GM21737 (cell line): ENCODE data around the gene CUL5.
"Not testable (repeated sequence)": the region's sequence is repeated elsewhere in the genome, so short reads cannot be mapped to it uniquely, and the experiment has no call there.

Experiments used
- ATAC-seq: cut with Tn5 transposase; IDR thresholded peaks from one replicate; pipeline ENCODE4 v1.9.1; 2021; ENCODE audit warnings: mild to moderate bottlenecking, moderate library complexity; ENCODE audit not compliant: unreplicated experiment

Gene CUL5

DNA sequence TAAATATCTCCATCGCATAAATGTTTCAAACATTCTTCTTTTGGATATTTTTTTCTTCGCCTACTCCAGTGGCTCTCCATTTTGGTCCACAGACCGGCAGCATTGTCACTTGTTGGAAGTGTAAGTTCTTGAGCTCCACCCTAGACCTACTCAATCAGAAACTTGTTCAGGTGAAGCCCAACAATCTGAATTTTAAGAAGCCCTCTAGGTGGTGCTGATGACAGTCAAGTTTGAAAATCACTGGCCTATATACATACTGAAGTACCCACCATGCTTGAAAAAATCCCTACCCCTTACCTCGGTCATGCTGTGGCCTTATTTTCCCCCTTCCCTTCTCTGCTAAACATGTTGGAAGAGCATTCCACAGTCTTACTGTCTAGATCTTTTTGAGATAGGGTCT is 102.4 kb downstream of the CUL5 start:
- ATAC-seq: no peak

DNA sequence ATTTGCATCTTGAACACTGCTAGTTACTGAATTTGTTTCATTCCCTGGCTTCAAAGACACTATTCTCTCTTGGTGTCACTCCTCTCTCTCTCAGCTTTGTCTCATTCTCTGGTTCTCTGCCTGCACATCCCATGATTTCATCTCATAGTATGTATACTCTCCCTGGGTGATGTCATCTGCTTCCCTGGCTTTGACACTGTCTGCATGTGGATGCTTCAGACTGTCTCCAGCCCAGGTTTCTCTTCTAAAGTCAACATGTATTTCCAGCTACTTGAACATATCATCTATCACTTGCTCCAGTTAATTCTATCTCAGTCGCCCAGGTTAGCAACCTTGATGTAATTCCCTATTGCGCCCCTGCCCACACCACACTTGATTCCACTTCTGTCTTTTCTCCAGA is 103.4 kb downstream of the CUL5 start:
- no peak for ATAC-seq

DNA sequence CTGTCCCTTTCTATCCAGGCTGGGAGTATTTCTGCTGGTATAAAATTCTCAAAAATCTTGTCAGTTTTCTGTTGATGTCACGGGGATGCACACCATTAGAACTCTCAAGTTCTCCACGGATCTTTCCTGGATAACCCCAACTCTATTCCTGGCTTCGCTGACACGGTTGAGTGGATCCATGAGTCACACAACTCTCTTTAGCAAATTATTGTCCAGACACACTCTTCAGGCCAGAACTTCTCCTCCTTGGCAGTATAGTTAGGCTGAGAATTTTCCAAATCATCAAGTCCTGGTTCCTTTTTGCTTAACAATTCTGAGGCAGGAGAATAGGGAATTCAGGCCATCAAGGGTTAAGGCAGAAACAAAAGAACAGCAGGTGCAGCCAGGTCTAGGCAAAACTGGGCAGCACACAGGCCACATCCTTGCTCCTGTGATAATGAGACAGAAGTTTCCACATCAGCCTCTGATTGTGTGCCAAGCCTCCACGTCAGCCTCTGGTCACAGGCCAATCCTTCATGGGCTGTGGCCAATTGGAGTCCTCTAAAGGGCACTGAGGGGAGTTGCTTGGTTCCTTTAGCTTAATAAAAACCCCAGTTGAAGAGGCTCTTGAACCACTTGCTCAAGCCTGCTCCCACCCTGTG is 106.9 kb downstream of the CUL5 start:
- ATAC-seq: no peak

DNA sequence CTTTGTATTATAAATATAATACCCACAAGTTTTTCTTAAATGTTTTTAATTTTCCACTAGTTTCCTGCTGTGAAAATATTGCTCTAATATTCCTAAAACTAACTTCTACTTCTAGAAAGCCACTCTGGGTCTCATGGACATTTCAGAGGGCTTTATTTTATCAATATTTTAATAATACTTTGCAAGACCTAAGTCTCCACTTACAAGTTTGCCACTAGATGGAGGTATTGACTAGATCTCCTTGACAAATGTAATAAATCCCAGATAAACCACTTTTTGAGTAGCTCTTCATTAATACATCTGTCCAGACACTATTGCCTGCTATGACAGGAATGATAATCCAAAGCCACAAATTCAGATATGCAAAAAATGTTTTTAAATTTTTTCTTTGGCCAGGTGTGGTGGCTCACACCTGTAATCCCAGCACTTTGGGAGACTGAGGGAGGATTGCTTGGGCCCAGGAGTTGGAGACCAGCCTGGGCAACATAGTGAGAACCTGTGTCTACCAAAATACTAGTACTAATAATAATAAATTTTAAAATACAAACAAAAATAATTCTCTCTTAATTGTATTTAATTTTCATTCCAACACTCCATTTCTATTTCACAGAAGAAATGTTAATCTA is 109.2 kb downstream of the CUL5 start:
- ATAC-seq: no peak

DNA sequence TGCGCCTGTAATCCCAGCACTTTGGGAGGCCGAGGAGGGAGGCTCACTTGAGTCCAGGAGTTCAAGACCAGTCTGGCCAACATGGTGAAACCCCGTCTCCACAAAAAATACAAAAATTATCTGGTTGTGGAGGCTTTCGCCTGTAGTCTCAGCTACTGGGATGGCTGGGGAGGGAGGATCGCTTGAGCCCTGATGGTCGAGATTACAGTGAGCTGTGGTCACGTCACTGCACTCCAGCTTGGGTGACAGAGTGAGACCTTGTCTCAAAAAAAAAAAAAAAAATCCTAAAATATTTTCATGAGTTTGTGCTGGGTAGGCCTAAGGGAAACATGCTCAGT is 112.2 kb downstream of the CUL5 start:
- ATAC-seq: not testable (repeated sequence)

DNA sequence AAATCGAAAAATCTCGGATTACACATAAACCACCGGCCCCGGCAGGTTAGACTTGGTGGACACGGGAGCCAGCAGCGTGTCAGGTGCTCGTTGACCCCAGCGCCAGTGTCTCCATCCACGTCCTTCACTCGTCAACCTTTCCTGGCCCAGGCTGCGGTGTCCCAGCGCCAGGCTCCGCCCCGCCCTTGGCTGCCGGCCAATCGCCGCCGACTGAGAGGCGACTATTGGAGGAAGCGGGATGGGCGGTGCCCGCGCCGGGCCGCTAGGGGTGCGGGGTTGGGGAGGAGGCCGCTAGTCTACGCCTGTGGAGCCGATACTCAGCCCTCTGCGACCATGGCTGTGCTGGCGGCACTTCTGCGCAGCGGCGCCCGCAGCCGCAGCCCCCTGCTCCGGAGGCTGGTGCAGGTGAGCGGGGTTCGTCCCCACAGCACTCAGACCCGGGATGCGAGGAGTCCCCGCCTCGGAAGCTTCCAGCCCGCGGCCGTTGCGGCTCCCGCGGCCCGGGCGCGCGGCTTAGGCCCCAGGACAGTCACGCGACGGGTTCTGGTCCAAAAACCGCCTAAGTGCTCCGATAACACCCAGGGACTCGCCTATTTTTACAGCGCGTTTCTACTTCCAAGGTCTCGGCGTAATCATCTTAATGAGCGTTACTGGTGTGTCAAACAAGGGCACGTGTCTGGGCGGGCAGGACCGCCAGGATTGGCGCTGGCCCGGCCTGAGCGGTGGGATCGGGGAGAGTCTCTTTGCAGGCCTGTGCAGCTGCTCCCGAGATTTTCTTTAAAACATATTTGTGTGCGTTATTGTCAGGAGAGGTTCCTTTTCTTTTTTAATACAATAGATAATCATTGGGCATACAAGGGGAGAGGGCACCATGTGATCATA is 112.8 kb downstream of the CUL5 start, which contains the start of gene ACAT1:
ACAT1 (plus strand) TSS at position 294 of the 882 bp plus-strand sequence; CDS start at position 334, 40 bp downstream.
- peak; percentile 97 for ATAC-seq

DNA sequence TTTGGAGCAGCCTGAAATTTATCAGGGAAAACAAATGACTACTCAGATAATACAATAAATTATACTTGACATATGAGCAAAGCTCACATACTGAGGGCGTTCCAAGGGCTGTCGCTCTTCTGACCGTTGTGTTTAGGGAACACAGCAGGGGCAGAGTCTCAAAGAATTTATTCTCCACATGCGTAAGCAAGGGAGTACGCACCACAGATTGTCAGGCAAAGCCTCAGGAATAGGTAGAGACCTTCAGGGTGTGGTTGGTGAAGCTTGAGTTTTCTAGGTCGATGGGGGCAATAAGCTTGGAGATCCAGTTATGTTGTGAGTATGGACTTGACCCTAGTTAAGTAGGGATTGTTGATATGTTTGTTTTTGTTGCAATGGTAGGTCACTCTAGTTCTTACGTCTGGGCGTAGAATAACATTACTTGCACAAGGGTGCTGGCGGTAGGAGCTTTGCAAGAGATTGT is 113.5 kb downstream of the CUL5 start:
- no peak for ATAC-seq

DNA sequence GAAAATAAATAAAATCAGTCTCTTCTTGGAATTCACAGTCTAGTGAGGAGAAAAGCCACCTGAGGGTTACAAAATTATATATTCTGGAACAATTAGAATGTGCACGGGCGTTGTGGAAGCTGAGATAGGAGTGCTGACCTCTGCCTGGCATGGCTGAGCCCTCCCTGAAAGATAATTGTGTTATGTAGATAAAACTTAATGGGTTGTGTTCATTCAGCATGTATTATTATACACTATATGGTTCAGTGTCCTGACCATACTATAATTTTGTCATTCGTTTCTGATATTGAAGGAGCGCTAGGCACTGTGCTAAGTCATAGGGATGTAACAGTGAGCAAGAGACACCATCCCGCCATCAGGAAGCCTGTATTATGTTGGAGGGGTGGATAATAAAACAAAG is 116.4 kb downstream of the CUL5 start:
- ATAC-seq: no peak

DNA sequence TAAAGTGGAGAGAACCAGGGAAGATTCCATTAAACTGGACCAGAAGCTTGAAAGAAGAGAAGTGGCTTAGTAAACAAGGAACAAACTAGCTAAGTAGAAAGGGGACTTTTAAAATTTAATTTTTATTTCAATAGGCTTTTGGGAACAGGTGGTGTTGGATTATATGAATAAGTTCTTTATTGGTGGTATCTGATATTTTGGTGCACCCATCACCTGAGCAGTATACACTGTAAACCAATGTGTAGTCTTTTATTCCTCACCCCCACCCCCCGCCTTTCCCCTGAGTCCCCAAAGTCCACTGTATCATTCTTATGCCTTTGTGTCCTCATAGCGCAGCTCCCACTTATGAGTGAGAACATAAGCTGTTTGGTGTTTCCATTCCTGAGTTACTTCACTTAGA is 120.1 kb downstream of the CUL5 start:
- ATAC-seq: no peak

DNA sequence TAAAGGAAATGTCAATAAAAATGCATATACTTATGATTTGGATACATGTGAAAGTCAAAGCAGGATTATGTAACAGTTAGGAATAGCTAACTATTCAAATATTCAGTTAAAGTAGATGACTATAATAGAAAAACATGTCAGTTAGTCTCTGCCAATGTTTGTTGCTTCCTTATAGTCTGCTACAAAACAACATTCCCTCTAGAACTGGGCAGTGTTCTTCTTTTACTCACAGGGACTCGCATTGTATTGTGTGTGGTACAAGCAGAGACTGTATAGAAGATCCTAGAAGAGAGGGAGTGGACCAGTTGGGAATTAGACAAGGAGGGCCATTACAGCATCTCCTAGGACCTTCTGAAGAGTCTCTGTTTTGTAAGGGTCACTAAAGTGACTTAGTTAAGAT is 123.3 kb downstream of the CUL5 start:
- ATAC-seq: no peak

DNA sequence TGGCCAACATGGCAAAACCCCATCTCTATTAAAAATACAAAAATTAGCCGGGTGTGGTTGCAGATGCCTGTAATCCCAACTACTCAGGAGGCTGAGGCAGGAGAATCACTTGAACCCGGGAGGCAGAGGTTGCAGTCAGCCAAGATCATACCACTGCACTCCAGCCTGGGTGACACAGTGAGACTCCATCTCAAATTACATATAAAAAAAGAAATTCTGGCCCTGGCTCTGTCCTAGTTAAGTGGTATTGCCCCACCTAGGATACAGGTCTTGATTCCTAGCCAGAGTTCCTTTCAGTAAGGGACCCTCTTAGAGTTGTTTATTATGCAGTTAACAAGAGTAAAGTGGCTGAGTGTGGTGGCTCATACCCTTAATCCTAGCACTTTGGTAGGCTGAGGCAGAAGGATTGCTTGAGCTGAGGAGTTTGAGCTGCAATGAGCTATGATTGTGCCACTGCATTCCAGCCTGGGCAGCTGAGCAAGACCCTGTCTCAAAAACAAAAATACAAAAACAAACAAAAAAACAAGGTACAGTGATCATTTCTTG is 124.4 kb downstream of the CUL5 start:
- ATAC-seq: not testable (repeated sequence)

DNA sequence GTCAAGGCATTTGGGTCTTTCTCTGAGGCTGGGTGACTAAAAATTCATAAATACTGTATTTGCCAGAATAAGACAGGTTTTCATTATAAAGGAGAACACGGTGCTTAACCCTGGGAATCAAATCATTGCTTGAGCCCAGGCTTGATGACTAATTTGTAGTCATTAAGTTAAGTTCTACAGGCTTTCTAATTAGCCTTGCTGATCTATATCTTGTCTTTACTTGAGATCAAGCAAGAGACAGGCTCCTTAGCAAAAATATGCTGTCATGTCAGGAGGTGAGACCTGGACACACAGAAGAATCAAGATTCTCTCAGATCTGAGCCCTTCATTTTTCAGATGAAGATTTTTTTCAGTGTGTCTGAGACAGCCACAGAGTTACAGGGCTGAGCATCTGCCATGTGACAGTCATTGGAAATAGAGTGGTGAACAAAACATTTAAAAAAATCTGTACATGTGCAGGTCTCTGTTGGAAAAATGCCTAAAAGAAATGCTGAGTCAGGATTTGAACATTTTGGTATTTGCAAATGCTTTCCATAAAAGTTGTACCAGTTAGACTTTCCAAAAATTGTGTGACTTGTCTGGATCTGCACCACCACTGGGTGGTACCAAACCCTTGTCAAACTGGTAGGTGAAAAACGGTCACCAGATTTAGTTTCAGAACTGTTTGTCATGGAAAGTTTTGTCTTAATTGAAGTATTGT is 127.3 kb downstream of the CUL5 start:
- ATAC-seq: peak; percentile 55

DNA sequence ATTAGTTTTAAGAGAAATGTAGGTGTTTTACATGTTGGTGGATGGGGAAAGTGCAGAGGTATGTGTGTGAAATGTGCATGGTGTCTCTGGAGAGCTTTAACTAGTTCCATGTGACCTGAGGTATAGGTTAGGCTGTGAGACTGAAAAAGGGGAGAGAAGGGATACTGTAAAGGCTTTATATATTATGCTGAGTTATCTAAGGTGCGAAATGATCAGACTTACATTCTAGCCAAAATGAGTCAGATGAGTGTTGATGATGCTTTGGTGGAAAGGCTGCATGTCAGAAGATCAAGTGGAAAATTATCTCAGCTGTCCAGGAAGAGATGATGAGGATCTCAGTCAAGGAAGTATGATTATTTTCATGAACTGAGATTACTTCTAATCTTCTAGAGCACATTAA is 128.5 kb downstream of the CUL5 start:
- no peak for ATAC-seq

DNA sequence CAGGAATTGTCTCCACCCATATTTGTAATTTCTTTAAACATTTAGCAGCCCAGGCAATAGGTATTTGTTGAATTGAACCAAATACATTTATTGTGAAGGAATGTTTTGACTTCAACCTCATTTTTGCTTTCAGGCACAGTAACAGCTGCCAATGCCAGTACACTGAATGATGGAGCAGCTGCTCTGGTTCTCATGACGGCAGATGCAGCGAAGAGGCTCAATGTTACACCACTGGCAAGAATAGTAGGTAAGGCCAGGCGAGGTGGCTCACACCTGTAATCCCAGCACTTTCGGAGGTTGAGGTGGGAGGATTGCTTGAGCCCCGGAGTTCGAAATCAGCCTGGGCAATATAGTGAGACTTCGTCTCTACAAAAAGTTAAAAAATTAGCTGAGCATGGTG is 133.6 kb downstream of the CUL5 start:
- ATAC-seq: no peak

DNA sequence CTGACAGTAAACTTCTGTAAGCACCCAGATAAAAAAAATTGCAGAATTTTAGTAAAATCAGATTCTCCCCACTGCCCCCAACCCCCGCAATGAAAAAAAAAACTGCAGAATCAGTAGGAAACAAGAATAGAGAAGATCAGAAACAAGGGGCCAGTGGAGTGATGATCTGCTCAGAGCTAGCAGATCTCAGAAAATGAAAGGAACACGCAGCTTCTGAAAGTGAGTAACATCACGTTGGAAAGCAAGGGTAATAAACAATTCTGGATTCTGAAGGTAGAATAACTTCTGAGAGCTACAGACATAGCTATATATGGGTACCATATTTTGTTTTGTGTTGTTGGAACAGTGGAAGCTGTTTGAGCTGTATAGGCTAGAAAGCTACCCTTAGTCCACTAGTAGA is 135.9 kb downstream of the CUL5 start:
- ATAC-seq: no peak

DNA sequence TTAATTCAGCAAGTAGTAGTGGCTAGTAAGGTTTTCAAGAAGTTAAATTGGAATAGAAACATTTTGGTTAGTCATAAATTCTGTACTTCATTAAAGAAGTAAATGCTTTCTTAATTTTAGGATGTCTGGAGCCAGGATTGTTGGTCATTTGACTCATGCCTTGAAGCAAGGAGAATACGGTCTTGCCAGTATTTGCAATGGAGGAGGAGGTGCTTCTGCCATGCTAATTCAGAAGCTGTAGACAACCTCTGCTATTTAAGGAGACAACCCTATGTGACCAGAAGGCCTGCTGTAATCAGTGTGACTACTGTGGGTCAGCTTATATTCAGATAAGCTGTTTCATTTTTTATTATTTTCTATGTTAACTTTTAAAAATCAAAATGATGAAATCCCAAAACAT is 138.5 kb downstream of the CUL5 start:
- ATAC-seq: no peak

DNA sequence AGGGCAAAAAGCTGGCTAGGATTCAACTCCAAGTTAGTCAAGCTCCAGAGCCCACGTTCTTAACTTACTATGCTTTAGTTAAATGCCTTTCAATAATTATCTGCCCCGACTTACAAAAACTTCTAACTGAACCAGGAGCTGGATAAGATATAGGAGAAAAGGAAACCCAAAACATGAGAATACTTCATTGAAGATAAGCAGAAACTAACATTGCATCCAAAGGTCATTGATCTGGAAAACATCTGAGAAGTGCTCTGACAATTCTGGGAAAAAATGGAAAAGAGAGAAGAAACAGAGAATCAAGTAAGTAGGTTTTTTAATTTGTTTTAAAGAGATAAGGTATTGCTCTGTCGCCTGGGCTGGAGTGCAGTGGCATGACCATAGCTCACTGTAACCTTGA is 139.9 kb downstream of the CUL5 start:
- ATAC-seq: no peak

DNA sequence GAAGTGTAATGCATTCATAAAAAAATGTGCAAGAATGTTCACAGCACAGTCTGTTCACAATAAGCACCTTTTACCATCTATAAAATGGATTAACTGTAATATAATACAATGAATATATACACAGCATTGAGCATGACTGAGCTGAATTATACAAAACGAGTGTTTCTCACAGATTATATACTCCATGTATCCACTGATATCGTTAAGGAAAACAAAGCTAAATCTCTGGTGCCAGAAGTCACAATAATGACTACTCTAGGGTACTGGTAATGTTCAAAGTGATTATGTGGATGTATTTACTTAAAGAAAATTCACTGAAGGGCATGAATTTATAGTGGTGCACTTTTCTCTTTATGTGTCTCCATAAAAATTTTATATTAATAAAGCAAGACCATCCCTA is 145.9 kb downstream of the CUL5 start:
- ATAC-seq: no peak
